GM21528 (cell line): ENCODE data around the gene CEP192.
"Not testable (repeated sequence)": the region's sequence is repeated elsewhere in the genome, so short reads cannot be mapped to it uniquely, and the experiment has no call there.

Experiments
- ATAC-seq: cut with Tn5 transposase; IDR thresholded peaks from one replicate; pipeline ENCODE4 v1.9.1; 2021; ENCODE audit warnings: mild to moderate bottlenecking, moderate library complexity; ENCODE audit not compliant: unreplicated experiment, low FRiP score

Gene CEP192

DNA sequence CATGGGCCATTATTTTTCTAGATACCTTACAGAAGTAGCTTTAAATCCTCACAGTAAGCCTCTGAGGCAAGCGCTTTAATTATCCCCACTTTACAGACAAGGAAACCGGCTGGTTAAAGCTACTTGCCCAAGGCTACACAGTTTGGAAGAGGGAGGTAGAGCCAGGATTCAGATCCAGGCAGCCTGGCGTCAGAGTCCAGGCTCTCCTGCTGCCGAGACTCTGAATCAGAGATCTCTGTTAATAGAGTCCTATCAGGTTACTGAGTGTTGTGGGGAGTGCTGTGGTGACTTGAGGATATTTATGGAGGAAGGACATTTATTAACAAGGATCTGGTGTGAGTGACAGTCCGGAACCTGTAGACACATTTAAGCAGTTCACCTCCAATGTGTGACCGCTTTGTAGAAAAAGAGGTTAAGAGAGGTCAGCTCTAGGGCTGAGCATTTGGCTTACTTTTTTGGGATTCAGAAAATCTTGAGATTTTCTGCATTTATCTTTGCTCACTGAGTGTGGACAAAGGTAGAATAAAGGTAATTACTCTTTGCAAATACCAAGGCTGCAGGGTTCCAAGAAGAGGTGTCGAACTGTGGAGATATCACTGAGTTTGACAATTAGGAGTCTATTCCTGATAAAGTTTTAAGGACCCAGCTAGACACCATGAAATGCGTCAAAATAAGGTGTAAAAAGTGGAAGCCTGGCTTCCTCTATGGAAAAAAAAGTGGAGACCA is 1.6 kb upstream of the CEP192 start:
- ATAC-seq: no peak

DNA sequence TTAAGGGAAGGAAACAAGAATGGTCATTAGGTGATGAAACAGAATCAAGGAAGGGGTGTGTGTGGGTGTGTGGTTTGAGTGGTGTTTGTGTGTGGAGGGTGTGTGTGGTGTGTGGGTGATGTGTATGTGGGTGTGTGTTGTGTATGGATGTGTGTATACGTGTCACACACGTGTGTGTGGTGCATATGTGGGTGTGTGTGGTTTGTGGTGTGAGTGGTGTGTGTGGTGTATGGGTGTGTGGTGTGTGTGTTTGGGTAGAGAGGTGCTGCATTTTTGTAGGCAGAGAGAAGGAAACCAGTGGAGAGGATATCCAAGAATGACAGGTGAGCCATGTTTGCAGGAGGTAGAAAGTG is 1.1 kb upstream of the CEP192 start:
- no peak for ATAC-seq

DNA sequence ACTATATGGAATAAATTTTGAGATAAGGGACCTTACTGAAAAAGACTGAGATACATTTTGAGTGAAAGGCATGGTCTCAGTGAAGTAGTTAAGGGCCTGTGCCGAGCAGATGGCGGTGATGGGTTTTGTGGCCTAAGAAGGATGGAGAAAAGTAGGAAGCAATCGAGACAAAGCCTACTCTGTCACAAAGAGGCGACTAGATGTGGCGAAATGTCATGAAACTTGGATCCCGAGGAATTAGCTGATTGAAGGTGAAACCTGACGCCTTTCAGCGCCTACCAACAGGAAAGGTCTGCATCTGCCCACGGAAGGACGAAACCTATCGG is 558 bp upstream of the CEP192 start:
- ATAC-seq: no peak

DNA sequence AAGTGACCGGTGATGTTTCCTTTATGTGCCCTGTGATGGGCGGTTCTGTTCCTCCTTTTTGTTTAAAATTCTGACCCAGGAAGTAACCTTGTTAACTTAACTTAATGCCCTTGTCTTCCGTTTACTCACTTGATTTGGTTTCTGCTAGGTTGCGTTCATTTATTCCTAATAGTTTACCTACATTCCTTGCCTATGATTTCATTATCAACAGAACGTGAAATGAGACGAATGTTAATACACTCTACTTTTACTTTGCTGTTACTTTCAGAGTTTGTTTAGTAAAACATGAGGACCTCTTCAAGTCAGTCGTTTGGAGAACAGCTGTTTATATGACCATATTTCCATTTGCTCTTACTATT is 638 bp downstream of the CEP192 start:
- ATAC-seq: no peak

DNA sequence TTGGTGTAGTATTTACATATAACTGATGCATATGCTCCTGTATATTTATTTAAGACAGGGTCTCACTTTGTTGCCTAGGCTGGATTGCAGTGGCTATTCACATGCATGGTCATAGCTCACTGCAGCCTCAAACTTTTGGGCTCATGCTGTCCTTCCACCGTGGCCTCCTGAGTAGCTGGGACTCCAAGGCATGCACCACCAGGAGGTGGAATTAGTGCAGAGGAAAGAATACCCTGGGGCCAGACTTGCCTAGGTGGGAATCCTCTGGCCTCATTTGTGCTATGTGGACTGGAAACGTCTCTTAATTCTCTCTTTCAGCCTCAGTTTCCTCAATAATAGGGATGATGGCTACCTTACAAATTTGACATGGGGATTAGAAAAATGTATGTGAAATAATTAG is 2.3 kb downstream of the CEP192 start:
- ATAC-seq: no peak

DNA sequence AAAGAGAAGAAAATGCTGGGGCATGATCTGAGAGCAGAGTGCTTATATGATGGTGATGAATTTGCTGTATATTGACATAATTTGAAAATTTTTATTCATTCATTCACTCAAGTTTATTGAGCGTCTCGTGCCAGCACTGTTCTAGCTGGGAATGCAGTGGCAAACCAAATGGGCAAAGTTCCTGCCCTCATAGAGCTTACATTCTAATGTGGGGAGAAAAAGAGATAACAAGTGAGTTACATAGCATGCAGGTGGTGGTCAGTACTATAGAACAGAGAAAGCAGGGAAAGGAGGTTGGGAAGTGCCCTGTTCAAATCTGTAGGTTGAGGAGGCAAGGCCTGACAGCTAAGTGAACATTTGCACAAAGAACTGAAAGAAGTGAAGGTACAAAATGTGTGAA is 4.3 kb downstream of the CEP192 start:
- no peak for ATAC-seq

DNA sequence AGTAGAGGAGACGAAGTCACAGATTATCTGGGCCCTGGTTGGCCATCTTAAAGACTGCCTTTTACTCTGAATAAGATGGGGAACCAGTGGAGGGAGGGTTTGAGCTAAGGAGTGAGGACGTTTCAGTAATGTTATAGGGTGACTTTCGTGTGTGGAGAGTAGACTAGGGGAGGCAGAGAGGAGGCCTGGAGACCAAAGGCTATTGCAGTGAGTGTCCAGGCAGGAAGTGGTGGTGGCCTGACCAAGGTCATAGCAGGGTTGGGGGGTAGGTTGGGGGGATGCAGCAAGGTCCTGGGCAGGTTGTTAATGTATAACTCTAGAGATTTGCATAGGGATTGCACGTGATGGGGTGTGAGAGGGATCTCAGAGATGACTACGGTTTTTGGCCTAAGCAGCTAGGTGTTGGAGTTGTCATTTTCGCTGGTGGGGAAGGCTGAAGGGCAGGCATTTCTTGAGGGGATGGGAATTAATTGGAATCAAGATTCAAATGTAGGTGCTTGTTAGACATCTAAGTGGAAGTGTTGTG is 4.9 kb downstream of the CEP192 start:
- ATAC-seq: no peak

DNA sequence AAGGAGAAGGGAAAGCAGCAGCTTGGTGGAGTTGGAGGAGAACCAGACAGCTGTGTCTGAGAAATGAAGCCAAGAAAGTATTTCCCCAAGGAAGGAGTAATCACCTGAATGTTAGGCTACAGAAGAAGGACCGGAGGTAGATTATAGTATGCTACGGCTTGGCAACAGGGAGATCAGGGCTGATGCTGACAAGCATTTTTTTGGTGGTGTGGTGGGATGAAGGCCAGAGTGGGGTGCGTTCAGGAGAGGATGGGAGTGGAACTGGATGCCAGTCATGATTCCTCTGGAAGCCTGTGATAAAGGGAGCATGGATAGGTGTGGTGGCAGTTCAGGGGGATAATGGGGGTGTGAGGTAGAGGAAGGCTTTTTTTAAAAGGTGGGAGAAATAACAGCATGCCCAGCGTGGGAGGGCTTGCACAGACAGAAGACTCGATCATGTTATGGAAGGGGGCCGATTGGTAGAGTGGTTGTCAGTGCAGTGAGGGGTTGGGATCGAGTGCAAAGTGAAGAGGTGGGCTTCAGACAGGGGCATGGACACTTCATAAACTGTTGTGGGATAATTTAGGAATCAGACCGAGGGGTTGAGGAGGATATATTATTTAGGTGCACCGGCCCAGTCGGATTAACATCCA is 5.6 kb downstream of the CEP192 start:
- ATAC-seq: no peak

DNA sequence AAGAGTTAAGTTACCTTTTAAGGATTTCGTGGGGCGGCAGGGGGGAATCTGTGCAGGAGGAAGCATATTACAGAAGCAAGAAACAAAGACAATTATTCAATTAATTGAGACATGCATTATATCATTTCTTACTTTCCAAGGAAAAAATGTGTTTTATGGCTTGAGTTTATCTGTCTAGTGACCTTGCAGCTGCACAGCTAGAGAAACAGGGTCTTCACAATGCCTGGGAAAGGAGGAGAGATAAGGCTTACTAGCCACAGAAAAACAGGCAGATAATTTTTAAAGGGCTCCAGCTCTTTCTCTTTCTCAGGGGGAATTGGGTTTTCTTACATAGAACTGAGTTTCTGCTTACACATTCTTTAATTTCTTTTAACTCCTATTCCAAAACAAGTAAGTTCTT is 6.2 kb downstream of the CEP192 start:
- ATAC-seq: not testable (repeated sequence)

DNA sequence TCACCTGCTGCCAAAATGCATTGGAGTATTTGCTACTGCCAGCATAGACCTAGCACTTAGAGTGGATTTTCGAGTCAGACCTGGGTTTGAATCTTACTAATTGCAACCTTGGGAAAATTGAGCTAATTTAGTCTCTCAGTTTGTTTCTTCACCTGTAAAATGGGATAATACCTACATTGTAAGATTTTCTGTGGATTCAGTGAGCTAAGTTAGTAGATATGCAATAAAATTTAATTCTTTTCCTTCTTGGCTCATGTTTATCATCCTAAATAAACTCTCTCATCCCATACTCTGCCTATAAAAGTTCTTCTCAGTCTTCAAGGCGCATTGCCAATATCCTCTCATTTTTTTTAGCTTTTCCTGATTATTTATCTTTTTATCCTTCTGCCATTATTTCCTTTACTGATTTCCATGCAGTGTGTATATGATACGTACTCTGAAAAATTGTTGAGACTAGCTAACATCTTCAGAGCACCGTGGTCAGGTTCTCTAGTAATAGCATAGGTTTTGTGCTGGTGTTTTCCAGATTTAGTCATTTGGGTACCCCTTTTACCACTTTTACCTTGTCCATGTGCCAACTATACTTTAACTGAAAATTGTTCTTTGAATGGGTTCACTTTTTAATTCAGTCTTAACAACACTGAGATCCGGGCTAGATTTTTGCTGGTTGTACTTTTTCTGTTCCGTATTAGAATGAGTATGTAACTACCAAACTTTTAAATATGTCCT is 7.3 kb downstream of the CEP192 start:
- no peak for ATAC-seq

DNA sequence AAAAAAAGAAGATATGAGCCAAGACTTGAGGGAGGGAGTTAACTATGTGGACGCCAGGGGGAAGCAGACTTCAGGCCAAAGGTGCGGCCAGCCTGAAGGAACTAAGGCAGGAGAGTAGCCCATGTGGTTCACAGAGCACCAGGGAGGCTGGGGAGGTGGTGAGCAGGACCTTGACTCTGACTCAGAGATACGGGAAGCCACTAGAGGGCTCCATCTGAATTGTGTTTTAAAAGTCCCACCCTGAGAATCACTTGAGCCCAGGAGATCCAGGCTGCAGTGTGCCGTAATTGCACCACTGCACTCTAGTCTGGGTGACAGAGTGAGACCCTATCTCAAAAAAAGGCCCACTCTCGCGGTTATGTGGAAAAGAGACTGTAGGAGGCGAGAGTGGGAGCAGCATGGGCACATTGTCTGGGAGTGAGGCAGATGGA is 12.3 kb downstream of the CEP192 start:
- no peak for ATAC-seq

DNA sequence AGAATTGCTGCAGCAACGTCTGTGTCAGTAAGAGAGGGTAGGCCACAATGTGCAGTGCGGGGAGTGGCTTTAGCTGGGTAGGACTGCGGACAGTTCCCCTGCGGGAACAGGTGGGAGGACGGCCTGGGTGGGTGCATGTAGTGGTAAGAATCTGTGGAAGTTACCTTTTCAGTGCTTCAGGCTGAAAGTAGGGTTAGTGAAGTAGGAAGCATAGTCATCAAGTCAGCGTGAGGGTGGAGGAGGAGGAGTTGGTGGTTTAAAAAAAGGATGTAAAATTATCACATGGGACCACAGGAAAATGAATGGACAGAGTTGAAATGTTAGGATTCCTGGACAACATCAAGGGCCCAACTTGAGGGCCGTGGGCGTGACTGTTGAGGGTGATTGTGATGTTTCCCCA is 13.2 kb downstream of the CEP192 start:
- no peak for ATAC-seq

DNA sequence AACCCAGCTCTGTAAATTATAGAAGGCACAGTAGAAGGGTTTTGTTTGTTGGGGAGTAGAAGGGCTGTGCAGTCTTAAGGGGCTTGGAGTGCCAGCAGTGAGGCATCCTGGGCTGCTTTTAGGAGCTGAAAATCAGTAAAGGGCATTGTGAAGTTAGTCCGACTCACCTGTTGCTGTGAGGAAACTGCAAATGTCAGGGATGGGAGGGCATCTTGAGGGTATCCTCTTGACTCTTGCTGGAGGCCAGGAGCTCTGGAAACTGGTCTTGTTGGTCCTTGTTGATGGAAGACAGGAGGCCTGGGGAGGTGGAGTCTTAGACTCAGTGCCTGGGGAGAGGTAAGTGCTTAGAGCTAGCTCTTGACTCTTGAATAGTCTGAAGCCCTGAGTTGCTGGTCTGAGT is 14.1 kb downstream of the CEP192 start:
- no peak for ATAC-seq

DNA sequence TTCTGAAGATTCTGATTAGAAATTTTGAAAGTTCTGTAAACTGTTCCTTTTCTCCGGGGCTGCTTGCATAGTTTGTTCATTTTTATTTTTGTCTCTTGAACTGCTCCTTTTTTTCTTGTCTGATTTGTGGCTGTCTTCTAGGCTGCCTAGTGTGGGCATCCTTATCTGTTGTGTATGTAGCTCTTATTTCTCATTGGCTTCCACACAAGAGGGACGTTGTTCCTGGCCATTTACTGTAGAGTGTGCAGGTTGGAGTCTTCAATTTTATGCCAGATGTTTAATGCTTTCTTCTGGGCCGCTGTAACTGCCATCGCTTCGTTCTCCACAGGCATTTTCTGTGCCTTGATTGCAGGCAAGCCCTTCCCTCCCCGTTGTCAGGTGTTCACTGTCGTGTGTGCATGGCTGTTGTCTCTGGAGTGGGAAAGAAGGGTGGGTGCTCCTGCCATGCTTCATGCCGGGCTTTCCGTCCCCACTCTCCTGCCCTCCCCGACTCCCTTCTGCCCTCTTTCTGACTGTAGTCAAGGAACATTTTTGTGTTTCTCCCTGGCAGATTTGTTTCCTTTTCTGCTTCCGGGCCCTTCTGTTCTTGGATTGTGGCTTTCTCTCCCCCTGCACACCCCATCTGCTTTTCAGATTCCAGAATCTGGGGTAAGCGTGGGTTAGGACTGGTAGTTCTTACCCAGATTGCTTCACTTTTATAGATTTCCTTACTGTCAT is 15.5 kb downstream of the CEP192 start:
- ATAC-seq: no peak

DNA sequence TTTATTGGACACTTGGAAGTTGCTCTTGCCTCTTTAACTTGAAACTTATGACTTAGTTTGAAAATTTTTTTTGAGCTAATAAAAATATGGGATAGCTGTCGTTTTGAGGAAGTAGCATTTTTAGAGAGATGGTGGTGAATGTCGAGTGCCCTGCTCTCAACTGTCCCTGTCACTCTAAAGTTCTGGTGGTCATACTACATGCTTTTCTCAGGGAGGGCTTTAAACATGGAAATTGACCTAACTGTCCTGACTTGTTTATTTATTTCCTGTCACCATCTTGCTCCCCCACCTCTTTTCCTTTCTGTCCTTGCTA is 16.0 kb downstream of the CEP192 start:
- ATAC-seq: no peak

DNA sequence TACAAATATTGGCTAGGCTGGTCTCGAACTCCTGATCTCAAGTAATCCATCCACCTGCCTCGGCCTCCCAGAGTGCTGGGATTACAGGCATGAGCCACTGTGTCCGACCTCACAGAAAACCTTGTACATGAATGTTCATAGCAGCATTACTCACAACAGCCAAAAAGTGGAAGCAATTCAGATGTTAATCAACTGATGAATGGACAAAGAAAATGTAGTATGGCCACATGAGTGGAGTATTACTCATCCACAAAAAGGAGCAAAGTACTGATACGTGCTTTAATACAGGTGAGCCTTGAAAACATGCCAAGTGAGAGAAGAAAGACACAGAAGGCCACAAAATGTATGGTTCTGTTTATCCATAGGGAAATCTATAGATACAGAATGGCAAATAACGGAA is 20.6 kb downstream of the CEP192 start:
- ATAC-seq: no peak

DNA sequence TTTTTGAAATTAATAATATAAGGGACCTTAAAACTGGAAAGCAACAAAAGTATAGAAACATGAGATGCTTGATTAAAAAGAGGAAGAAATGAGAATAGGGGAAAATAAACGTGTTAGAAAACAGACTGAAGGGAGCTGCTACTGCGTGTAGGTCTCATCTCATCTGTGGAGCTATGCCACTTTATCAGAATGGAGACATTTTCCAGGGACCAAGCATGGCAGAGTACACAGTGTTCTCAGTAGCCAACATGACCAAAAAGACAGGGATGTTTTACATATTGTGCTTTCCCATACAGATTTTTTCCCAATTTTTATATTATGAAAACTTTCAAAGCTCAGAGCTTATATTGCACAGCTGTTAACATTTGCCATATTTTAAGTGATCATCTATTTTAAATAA is 23.1 kb downstream of the CEP192 start:
- ATAC-seq: no peak

DNA sequence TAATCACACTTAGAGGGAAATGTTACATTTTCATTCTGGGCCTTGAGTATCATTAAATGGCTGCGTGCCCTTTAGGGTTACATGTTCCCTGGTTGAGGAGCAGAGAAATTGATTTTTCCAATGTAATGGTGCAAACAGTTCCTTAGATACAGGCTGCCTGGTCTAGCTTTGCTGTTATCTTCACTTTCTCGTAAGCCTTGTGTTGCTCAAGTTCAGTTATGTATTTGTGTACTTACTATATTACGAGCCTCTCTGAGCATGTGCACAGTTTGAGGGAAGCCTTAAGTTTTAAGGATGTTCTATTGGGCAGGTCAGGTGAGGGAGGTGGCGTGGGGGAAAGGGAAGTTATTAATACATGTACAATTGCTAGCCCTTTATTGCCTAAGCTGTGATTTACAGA is 23.7 kb downstream of the CEP192 start:
- no peak for ATAC-seq

DNA sequence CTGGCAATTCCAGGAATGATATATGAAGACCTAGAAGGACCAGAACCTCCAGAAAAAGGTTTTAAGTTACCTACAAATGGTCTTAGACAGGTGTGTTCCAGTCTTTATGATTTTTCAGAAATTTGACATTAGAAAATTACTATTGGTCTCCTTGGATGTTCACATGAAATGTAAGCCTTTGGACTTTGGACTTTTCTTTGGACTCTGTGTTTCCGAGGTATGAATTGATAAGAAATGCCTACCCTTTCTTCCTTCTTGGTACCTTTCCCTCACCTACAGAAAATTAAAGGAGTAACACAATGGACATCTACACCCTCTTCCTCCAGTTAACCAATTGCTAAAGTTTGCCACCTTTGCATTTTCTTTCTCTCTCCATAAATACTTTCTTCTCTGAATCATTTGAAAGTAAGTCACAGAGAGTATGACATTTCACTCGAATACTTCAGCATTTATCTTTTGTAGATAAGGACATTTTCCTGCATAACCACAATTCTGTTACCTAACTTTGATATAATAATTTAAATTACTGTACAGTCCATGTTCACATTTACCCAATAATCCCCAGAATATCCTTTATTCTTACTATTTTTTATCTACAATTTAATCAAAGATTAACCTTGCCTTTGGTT is 26.2 kb downstream of the CEP192 start:
- no peak for ATAC-seq

DNA sequence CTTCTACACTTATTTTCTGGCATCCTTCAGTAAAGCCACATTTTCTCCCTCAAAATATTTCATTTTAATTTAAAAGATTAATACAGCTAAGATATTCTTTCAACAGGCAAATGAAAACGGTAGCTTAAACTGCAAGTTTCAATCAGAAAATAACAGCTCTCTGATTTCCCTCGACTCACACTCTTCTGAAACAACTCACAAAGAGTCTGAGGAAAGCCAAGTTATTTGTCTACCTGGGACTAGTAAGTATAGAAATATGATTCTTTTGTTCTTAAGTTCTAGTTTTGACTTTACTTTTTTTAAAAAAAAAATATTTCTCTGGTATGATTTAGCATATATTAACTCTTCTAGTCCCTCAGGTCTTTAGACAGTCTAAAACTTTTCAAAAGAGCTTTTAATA is 27.2 kb downstream of the CEP192 start:
- ATAC-seq: no peak

DNA sequence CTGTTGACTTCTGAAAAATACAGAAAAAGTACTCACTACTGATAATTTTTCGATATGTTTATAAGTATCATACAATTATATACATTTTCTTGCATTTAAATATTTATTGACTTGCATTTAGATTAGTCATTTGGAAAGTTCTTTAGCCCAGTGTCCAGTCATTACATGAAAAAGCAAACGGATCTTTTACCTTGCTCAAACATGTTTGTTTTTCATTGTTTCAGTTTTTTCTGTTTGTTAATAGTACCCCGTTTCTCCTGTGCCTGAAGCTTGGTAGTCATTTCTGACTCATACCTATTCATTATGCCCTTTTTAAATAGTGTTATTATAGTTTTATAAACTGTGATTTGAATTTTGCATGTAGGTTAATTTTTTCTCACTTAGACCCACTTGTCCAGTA is 28.1 kb downstream of the CEP192 start:
- no peak for ATAC-seq
